Jurkat, Clone E6-1 (cell line): Measurements from ENCODE around the gene BTG1. TPM values are rescaled to one million over a fixed set of nuclear protein-coding genes. Genes with fewer than 3 reads are reported as not detected.

Experiments
- DNase-seq: peaks from one replicate; pipeline ENCODE4 v3.0.0-alpha.2; 2011; ENCODE audit warnings: low read depth, low spot score
- H3K4me3 ChIP-seq: 2 replicates; pipeline ENCODE4 v1.5.1; 2011; ENCODE audit warnings: mild to moderate bottlenecking, low read length, control low read depth, moderate library complexity
- polyA plus RNA-seq: library from polyadenylated mRNA; unstranded; fragments of >200 nt; gene quantifications from one replicate; pipeline ENCODE4 v1.2.1, GENCODE V29; 2012; ENCODE audit warnings: missing spikeins; ENCODE audit not compliant: insufficient read length, insufficient read depth

Gene BTG1
- 43.3 TPM for polyA plus RNA-seq

- peak; percentile 99 for DNase-seq
- H3K4me3 ChIP-seq, result peak within 1 kb of the TSS; percentile 82
These were observed at the start of gene BTG1 for GRCh38 chr12:92145731-92146496. BTG1 (minus strand) TSS chr12:92145846; CDS start chr12:92145535, 311 bp downstream.

- no peak for DNase-seq
- no peak overlapping the region for H3K4me3 ChIP-seq
These were observed 48.9 kb upstream of the BTG1 start for GRCh38 chr12:92194561-92194960.

GRCh38 chr12:92193846-92194245 lies 48.2 kb upstream of the BTG1 start:
- H3K4me3 ChIP-seq, result no peak overlapping the region
- DNase-seq, result no peak

GRCh38 chr12:92193063-92193462 lies 47.4 kb upstream of the BTG1 start:
- H3K4me3 ChIP-seq, result no peak overlapping the region
- DNase-seq, result no peak

- H3K4me3 ChIP-seq, result no peak overlapping the region
- DNase-seq, result no peak
These were observed 46.7 kb upstream of the BTG1 start for GRCh38 chr12:92192360-92192759.

GRCh38 chr12:92191061-92191460 lies 45.4 kb upstream of the BTG1 start:
- H3K4me3 ChIP-seq, result no peak overlapping the region

GRCh38 chr12:92188517-92189188 lies 43.0 kb upstream of the BTG1 start:
- no peak for DNase-seq
- H3K4me3 ChIP-seq, result no peak overlapping the region

More at GRCh38 chr12:92191061-92191460, 45.4 kb upstream of the BTG1 start:
- DNase-seq, result no peak

GRCh38 chr12:92186038-92186470 lies 40.4 kb upstream of the BTG1 start:
- no peak overlapping the region for H3K4me3 ChIP-seq
- no peak for DNase-seq

- no peak overlapping the region for H3K4me3 ChIP-seq
- DNase-seq, result peak; percentile 86
These were observed 39.4 kb upstream of the BTG1 start for GRCh38 chr12:92185052-92185451.

- no peak overlapping the region for H3K4me3 ChIP-seq
- DNase-seq, result no peak
These were observed 37.9 kb upstream of the BTG1 start for GRCh38 chr12:92183575-92183974.

GRCh38 chr12:92178340-92178739 lies 32.7 kb upstream of the BTG1 start:
- no peak for DNase-seq

GRCh38 chr12:92176646-92177045 lies 31.0 kb upstream of the BTG1 start:
- DNase-seq, result no peak
- H3K4me3 ChIP-seq, result no peak overlapping the region

More at GRCh38 chr12:92178340-92178739, 32.7 kb upstream of the BTG1 start:
- H3K4me3 ChIP-seq, result no peak overlapping the region

- H3K4me3 ChIP-seq, result no peak overlapping the region
- no peak for DNase-seq
These were observed 30.3 kb upstream of the BTG1 start for GRCh38 chr12:92175961-92176360.

- no peak overlapping the region for H3K4me3 ChIP-seq
- no peak for DNase-seq
These were observed 24.4 kb upstream of the BTG1 start for GRCh38 chr12:92170050-92170449.

GRCh38 chr12:92167075-92167474 lies 21.4 kb upstream of the BTG1 start:
- H3K4me3 ChIP-seq, result no peak overlapping the region
- no peak for DNase-seq

GRCh38 chr12:92164712-92165111 lies 19.1 kb upstream of the BTG1 start:
- DNase-seq, result no peak

GRCh38 chr12:92162079-92162478 lies 16.4 kb upstream of the BTG1 start:
- no peak for DNase-seq
- no peak overlapping the region for H3K4me3 ChIP-seq

More at GRCh38 chr12:92164712-92165111, 19.1 kb upstream of the BTG1 start:
- H3K4me3 ChIP-seq, result no peak overlapping the region

- H3K4me3 ChIP-seq, result no peak overlapping the region
- DNase-seq, result no peak
These were observed 13.3 kb upstream of the BTG1 start for GRCh38 chr12:92158796-92159439.

- H3K4me3 ChIP-seq, result no peak overlapping the region
- DNase-seq, result no peak
These were observed 11.2 kb upstream of the BTG1 start for GRCh38 chr12:92156704-92157395.
